ENCODE results near the gene ADIG.

DNA sequence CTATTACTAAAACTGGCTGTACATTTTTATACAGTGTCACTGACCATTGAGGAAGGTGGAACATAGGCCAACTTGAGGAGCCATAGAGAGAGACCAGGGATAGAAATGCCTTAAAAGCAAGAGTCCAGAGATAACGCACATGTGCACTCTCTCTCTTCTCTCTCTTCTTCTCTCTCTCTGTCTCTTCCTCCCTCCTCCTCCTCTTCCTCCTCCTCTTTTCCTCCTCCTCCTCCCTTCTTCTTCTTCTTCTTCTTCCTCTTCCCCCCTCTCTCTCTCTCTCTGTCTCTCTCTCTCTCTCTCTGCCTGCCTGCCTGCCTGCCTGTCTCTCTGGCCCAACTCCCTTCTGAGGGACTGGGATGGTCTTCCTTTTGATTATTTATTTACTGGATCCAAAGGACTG is 16.3 kb upstream of the ADIG start:
- TF ChIP-seq, protein P1, sequence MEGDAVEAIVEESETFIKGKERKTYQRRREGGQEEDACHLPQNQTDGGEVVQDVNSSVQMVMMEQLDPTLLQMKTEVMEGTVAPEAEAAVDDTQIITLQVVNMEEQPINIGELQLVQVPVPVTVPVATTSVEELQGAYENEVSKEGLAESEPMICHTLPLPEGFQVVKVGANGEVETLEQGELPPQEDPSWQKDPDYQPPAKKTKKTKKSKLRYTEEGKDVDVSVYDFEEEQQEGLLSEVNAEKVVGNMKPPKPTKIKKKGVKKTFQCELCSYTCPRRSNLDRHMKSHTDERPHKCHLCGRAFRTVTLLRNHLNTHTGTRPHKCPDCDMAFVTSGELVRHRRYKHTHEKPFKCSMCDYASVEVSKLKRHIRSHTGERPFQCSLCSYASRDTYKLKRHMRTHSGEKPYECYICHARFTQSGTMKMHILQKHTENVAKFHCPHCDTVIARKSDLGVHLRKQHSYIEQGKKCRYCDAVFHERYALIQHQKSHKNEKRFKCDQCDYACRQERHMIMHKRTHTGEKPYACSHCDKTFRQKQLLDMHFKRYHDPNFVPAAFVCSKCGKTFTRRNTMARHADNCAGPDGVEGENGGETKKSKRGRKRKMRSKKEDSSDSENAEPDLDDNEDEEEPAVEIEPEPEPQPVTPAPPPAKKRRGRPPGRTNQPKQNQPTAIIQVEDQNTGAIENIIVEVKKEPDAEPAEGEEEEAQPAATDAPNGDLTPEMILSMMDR (conservative IDR thresholded peaks at IDR 0.05 in 1 of 2, IDR thresholded peaks at IDR 0.05 in 1 of 2; ENCODE audit: extremely low read depth in 1 of 2, insufficient read depth in 1 of 2, low read depth in 1 of 2, low read length in 2 of 2) = no peak
- TF ChIP-seq EZH2 (IDR thresholded peaks at IDR 0.05; ENCODE audit: borderline replicate concordance, low read length) = no peak

All from mammary epithelial cell (primary cell).